GM23248 (cell line): Measurements from ENCODE around the gene TMEM150B.

Experiments used
- EZH2 ChIP-seq: fragments of 200-600 bp; sonication (generic); IDR thresholded peaks from 2 replicates; pipeline ENCODE4 v1.6.1; 2018; ENCODE audit warnings: antibody characterized with exemption, mild to moderate bottlenecking; ENCODE audit not compliant: insufficient read depth, poor library complexity, severe bottlenecking
- EZH2phosphoT487 ChIP-seq: fragments of 200-600 bp; sonication (generic); IDR thresholded peaks from 2 replicates; pipeline ENCODE4 v1.6.1; 2018; ENCODE audit warnings: antibody characterized with exemption, moderate library complexity, mild to moderate bottlenecking, low read depth; ENCODE audit not compliant: insufficient read depth

DNA sequence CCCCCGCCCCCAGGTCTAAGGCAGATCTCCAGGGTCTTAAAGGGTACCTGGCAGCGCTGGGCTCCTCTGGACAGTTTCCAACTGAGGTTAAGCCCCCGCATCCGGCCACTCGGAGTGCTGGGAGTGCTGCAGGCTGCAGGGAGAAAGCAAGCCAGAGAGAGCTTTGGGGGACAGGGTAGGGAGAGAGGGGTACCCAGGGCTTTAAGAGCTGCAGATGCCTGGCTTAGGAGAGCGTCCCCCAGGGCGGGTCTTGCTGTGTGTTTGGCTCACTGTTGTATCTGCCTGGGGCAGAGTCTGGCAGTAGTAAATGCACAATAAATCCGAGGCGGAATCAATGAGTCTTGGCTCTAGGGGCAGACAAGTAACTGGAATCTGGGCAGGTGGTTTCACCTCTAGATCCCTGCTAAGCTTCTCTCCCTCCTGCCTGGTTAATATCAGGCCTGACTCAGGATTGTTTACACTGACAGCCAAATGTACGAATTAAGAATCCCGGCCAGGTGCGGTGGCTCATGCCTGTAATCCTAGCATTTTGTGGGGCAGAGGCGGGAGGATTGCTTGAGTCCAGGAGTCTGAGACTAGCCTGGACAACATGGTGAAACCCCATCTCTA is 30.2 kb upstream of the TMEM150B start:
- TF ChIP-seq EZH2phosphoT487 (no peak), EZH2 (peak; percentile 12)
